GM10266 (cell line): ENCODE data around the gene CSKMT.

Experiments
- DNase-seq: peaks from one replicate; pipeline ENCODE4 v3.0.0; 2012; ENCODE audit errors: extremely low spot score
- CTCF ChIP-seq: IDR thresholded peaks from 2 replicates; pipeline ENCODE4 v1.5.1; 2012; ENCODE audit warnings: mild to moderate bottlenecking, low read depth; ENCODE audit not compliant: control insufficient read depth, insufficient read depth; ENCODE audit errors: missing control alignments

CSKMT gene

GRCh38 chr11:62708392-62708791 lies 43.3 kb downstream of the CSKMT start:
- no peak for DNase-seq
- TF ChIP-seq CTCF, result no peak

GRCh38 chr11:62708793-62709192 lies 43.7 kb downstream of the CSKMT start:
- no peak for TF ChIP-seq CTCF
- DNase-seq, result no peak

GRCh38 chr11:62709247-62710000 lies 44.3 kb downstream of the CSKMT start:
- peak; percentile 92 for DNase-seq
- no peak for TF ChIP-seq CTCF

GRCh38 chr11:62710001-62710345 lies 44.9 kb downstream of the CSKMT start:
- TF ChIP-seq CTCF, result no peak
- DNase-seq, result no peak

- no peak for TF ChIP-seq CTCF
- DNase-seq, result no peak
Observed at GRCh38 chr11:62712276-62712812, 47.2 kb downstream of the CSKMT start.

- TF ChIP-seq CTCF, result no peak
- DNase-seq, result no peak
Observed at GRCh38 chr11:62712861-62713260, 47.7 kb downstream of the CSKMT start.

GRCh38 chr11:62713343-62713742 lies 48.2 kb downstream of the CSKMT start:
- no peak for TF ChIP-seq CTCF
- DNase-seq, result no peak
